HTR-8/SVneo (cell line): ENCODE results near the gene KLHL3.

Source experiments
- DNase-seq: peaks from one replicate; pipeline ENCODE4 v3.0.0; 2011; ENCODE audit warnings: low spot score, mixed read lengths; ENCODE audit not compliant: insufficient read length
- FAIRE-seq: peaks from 2 replicates; lab custom pipeline; 2011; peaks lifted over from hg19 to GRCh38; lab: Jason Lieb, UNC

KLHL3 gene

GRCh38 chr5:137638841-137639240, 97.0 kb downstream of the KLHL3 start:
- FAIRE-seq (peak; percentile 36), DNase-seq (no peak)

- FAIRE-seq (no peak), DNase-seq (no peak)
These were observed 98.8 kb downstream of the KLHL3 start for GRCh38 chr5:137636830-137637714.

GRCh38 chr5:137636099-137636498, 99.8 kb downstream of the KLHL3 start:
- DNase-seq (no peak), FAIRE-seq (no peak)

GRCh38 chr5:137635521-137635921, 100.4 kb downstream of the KLHL3 start:
- no peak for FAIRE-seq
- DNase-seq: no peak

- FAIRE-seq (no peak), DNase-seq (no peak)
These were observed 102.0 kb downstream of the KLHL3 start for GRCh38 chr5:137633896-137634295.

- FAIRE-seq (no peak), DNase-seq (no peak)
These were observed 103.2 kb downstream of the KLHL3 start for GRCh38 chr5:137632716-137633115.

GRCh38 chr5:137631453-137631852, 104.4 kb downstream of the KLHL3 start:
- no peak for DNase-seq
- FAIRE-seq: no peak

- DNase-seq (no peak), FAIRE-seq (no peak)
These were observed 104.9 kb downstream of the KLHL3 start for GRCh38 chr5:137630972-137631370.

GRCh38 chr5:137630216-137630971, 105.5 kb downstream of the KLHL3 start:
- no peak for DNase-seq
- no peak for FAIRE-seq

- FAIRE-seq: peak; percentile 55
- DNase-seq: peak; percentile 69
These were observed 106.2 kb downstream of the KLHL3 start for GRCh38 chr5:137629646-137630045.

GRCh38 chr5:137627706-137628105, 108.2 kb downstream of the KLHL3 start:
- DNase-seq (no peak), FAIRE-seq (no peak)

GRCh38 chr5:137627293-137627692, 108.6 kb downstream of the KLHL3 start:
- FAIRE-seq (no peak), DNase-seq (no peak)

- DNase-seq: no peak
- FAIRE-seq: no peak
These were observed 111.0 kb downstream of the KLHL3 start for GRCh38 chr5:137624786-137625349.

- DNase-seq: no peak
These were observed 113.0 kb downstream of the KLHL3 start for GRCh38 chr5:137622850-137623249.

GRCh38 chr5:137621861-137622823, 113.7 kb downstream of the KLHL3 start:
- DNase-seq: peak; percentile 28
- FAIRE-seq: peak; percentile 59

More at GRCh38 chr5:137622850-137623249, 113.0 kb downstream of the KLHL3 start:
- FAIRE-seq: no peak

GRCh38 chr5:137621306-137621705, 114.6 kb downstream of the KLHL3 start:
- DNase-seq (no peak), FAIRE-seq (no peak)

- peak; percentile 85 for FAIRE-seq
These were observed 116.6 kb downstream of the KLHL3 start for GRCh38 chr5:137619191-137619870.

GRCh38 chr5:137618476-137618875, 117.4 kb downstream of the KLHL3 start:
- DNase-seq (no peak), FAIRE-seq (no peak)

More at GRCh38 chr5:137619191-137619870, 116.6 kb downstream of the KLHL3 start:
- peak; percentile 63 for DNase-seq

- peak; percentile 59 for FAIRE-seq
- peak; percentile 57 for DNase-seq
These were observed 118.2 kb downstream of the KLHL3 start for GRCh38 chr5:137617528-137618205.
